Stimulated activated CD8-positive, alpha-beta memory T cell treated with anti-CD3 and anti-CD28 coated beads, Interleukin-15, amount 100 ng/mL, for 24 hours (primary cell): Measurements from ENCODE around the gene FARP1.

Experiments
- DNase-seq: peaks from one replicate; pipeline ENCODE4 v3.0.0-alpha.2; 2020; ENCODE audit warnings: low read depth

The FARP1 gene

DNA sequence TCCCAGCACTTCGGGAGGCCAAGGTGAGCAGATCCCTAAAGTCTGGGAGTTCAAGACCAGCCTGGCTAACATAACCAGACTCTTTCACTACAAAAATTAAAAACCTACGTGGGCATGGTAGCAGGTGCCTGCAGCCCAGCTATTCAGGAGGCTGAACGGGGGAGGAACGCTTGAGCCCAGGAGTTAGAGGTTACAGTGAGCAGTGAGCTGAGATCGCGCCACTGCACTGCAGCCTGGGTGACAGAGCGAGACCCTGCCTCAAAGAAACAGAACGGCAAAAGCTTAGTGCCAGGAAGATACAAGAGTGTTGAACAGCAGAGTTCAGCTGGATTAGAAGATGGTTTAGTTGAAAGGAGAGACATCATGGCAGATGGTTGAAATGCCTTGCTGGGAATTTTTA lies 58.3 kb downstream of the FARP1 start:
- DNase-seq = no peak

- no peak for DNase-seq
Observed at GRCh38 chr13:98201984-98202383, 59.1 kb downstream of the FARP1 start.

GRCh38 chr13:98203646-98204326 lies 60.9 kb downstream of the FARP1 start:
- DNase-seq = no peak

- no peak for DNase-seq
Observed at GRCh38 chr13:98204546-98204945, 61.7 kb downstream of the FARP1 start.

GRCh38 chr13:98206946-98207345 lies 64.1 kb downstream of the FARP1 start:
- DNase-seq = no peak

DNA sequence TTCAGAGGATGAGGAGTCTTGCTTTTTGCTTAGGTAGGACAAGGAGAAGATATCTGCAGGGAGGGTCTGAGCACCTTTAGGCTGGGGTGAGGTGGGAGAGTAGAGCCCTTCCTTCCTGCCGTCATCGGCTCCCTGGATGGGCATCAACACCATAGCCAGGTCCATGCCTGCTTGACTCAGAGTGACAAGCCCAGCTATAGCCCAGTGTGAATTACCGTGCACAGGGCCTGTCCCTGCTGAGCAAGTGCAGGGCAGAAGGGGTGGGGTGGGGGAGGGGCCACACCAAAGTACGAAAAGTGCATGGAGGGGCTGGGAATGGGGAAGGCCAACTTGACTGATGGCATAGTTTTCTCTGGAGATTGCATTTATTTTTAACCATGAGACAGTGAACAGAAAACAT lies 64.5 kb downstream of the FARP1 start:
- DNase-seq = no peak

DNA sequence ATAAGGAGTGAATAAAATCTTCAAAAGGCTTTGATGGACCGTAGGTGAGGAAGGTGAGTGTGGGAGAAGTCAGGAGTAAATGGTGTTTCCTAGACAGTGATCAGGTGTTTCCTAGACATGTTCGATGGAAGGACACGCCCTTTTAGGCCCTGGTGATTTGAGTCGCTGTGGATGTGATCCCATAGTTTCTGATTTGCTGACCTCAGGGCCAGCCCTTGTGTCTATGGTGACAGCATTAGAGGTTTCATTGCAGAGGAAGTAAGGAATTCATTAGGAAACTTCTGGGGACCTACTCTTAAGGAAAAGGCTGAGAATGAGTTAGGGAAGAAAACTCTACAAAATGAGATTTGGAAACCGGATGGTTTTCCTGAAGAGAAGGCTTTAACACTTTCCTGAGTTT lies 65.7 kb downstream of the FARP1 start:
- DNase-seq = no peak

GRCh38 chr13:98212763-98213162 lies 69.9 kb downstream of the FARP1 start:
- no peak for DNase-seq

DNA sequence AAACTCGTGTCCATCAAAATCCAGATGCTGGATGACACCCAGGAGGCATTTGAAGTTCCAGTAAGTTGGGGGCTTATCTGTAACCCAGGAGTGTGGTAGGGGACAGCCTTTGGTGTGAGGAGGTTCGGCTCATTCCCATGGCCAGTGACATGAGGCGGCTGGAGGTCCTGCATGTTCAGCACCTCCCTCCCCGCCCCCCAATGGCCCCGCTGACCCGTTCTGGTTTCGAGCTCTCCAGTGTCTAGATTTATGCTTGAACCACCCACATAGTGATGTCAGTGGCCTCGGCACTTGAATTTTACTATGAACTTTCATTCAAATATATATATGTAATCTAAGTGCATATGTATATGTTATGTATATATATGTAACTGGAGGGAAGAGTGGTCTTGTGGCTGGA lies 70.5 kb downstream of the FARP1 start:
- no peak for DNase-seq

DNA sequence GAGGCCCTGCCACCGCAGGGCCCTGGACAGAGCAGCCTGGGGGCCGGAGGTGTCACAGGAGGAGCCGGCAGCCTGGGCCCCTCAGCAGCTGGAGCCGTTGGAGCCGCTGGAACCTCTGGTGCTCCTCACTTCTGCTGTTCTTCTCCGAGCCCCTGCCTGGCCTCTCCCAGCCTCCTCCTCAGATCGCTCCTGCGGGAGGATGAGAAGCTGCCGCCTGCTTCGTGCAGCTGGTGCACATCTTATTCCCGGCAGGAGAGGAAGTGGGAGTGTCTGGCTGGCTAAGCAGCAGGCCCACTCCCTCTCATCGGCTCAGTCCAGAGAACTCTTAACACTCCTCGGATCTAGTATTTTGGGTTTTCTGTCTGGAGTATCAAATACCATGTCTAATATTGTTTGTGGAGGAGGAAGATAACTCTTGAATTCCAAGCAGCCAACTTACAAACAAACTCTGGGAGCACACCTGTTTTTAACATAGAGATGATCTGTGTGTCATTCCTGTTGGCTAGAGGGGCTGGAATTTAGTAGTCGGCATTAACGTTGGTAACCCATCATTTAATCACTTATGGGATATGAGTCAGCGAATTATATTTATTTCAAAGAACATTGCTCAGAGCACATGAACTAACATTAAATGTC lies 71.2 kb downstream of the FARP1 start:
- no peak for DNase-seq

- DNase-seq = no peak
Observed at GRCh38 chr13:98214707-98215106, 71.8 kb downstream of the FARP1 start.

- DNase-seq = no peak
Observed at GRCh38 chr13:98215508-98215907, 72.6 kb downstream of the FARP1 start.

DNA sequence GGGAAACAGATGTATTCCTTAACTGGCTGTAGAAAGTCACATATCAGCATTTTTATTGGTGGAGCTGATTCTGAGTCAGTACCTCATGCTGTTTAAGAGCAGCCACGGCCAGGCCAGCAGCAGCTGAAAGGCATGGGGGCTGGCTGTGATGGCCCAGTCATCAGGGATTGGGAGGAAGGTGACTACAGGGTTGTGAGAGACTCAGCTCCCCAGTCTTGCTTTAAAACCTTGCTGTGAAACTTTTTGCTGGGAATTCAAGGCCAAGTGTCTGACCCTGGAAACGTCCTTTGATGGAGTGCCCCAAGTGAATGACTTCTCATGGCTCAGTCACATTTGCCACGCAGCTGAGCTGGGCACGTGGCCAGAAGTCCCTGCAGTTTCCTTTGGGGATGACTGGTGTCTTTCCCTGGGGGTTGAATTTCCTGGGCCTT lies 73.3 kb downstream of the FARP1 start:
- DNase-seq = no peak

- no peak for DNase-seq
Observed at GRCh38 chr13:98216711-98217285, 73.9 kb downstream of the FARP1 start.

GRCh38 chr13:98217597-98217996 lies 74.7 kb downstream of the FARP1 start:
- DNase-seq = no peak

GRCh38 chr13:98219685-98220084 lies 76.8 kb downstream of the FARP1 start:
- DNase-seq = no peak

GRCh38 chr13:98220271-98220791 lies 77.4 kb downstream of the FARP1 start:
- no peak for DNase-seq

- no peak for DNase-seq
Observed at GRCh38 chr13:98221234-98221633, 78.3 kb downstream of the FARP1 start.

DNA sequence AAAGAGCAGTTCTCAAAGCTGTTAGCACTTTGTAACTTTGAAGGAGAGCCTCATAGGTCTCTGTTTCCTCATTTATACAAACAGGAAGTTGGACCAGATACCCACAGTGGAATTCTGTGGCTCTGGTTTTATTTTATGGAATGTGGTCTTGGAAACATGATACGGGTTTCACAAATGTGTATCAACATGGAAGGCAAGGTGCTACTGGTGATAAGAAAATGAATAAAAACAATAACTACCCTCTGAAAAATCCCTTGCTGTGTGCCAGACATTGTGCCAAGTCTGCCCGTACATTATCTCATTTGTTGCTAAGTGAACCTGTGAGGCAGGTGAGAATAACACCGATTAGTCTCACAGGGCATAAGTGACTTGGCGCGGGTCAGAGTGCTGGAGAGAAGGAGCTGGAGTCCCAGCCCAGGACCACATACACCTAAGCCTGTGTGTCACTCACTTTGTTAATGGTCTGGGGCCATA lies 79.2 kb downstream of the FARP1 start:
- DNase-seq = no peak

DNA sequence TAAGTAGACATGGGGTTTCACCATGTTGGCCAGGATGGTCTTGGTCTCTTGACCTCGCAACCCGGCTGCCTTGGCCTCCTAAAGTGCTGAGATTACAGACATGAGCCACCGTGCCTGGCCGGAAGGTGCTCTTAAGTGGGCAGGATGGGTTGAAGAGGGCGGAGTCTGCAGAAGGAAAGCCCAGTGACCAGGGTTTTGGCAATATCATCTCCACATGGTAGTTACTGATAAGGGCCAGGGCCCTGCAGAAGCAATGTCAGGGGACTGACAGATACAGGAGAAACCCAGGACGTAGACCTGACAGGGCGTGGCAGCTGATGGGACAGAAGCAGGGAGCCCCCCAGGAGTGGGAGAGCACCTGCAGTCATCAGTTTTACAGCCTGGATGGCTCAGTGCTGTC lies 79.9 kb downstream of the FARP1 start:
- no peak for DNase-seq

DNA sequence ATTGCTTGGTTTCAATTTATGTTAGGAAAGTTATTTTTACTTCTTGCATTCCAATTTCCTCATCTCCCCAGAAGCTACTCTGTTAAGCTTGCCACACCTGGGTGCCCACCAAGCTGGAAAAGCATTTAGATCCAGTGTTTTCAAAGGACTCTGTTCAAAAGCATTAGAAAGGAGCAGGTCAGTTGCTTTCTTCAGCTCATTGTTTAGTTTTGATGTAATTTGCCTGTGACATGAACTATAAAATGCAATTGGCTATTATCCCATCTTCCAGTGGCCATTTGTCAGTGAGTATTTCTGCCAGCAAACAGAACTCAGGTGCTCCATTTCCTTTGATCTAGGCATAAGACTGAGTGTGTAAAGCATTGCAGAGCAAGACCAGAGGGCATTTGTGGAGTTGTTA lies 80.8 kb downstream of the FARP1 start:
- DNase-seq = no peak

GRCh38 chr13:98224557-98224956 lies 81.7 kb downstream of the FARP1 start:
- DNase-seq = no peak
